Fibroblast of skin of right quadriceps (primary cell): ENCODE data around the gene GSTM2.

Experiments used
- DNase-seq: peaks from one replicate; pipeline ENCODE4 v3.0.0-alpha.2; 2013

Gene GSTM2

DNA sequence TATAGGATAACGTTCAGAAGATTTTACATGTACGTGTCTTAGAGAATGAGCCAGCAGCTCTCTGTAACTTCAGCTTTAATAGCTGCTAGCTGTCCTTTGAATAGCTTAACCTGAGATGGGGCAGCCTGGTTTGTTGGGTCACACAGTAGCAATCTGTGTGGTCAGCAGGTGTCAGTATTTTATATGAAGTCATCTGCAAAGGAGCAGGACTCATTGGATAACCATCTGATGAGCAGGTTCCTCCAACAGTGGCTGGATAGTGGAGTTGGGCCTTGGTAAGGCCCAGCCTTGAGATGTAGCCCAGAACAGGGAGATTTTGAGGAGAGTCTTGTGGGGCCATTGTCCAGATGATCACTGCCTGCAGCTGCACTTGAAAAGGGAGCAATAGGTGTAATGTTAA lies 50.6 kb downstream of the GSTM2 start:
- DNase-seq = no peak

DNA sequence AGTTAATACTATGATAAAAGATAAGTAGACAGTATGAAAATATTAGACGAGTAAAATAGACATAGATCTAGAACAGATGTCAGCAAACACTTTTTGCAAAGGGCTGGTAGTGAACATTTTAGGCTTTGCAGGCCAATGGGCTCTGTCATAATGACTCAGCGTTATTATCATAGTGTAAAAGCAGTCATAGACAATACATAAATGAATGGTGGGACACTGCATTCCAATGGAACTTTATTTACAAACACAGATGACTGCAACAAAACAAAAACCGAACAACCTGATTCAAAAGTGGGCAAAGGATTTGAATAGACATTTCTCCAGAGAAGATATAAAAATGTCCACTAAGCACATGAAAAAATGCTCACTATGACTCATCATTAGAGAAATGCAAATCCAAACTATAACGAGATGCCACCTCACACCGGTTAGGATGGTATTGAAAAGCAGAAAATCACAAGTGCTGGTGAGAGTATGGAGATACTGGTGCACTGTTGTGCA lies 51.5 kb downstream of the GSTM2 start:
- peak; percentile 56 for DNase-seq

DNA sequence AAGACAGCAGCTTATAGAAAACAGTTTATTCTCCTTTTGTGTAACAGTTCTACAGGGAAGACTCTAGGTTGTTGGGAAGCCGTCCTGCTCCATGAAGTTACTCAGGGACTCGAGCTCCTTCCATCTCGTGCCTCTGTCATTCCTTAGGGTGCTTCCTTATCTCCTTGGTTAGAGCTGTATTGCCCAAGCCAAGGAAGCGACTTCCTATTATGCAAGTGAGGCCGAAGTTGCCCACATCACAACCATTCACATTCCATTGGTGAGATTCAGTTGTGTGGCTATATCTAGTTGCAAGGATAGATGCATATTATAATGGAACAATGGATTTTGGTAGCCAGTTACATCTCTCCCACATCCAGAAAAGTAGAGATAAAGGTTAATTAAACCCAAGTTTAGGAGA lies 53.2 kb downstream of the GSTM2 start:
- DNase-seq = peak; percentile 34

DNA sequence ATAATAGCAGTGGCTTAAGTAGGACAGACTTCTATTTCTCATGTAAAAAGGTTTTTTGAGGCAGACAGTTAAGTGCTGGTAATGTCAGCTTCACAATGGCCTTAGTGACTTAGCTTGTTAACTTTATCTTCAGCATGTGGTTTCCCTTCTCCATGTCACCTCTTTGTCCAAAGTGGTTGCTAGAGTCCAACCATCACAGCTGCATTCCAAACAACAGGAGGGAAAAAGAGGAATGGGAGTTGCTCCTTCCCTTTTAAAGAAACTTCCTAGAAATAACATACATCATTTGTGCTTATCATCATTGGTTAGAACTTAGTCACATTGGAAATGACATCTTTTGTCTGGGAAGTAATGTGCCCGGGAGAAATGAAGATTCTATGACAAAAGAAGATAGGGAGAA lies 54.1 kb downstream of the GSTM2 start:
- no peak for DNase-seq

DNA sequence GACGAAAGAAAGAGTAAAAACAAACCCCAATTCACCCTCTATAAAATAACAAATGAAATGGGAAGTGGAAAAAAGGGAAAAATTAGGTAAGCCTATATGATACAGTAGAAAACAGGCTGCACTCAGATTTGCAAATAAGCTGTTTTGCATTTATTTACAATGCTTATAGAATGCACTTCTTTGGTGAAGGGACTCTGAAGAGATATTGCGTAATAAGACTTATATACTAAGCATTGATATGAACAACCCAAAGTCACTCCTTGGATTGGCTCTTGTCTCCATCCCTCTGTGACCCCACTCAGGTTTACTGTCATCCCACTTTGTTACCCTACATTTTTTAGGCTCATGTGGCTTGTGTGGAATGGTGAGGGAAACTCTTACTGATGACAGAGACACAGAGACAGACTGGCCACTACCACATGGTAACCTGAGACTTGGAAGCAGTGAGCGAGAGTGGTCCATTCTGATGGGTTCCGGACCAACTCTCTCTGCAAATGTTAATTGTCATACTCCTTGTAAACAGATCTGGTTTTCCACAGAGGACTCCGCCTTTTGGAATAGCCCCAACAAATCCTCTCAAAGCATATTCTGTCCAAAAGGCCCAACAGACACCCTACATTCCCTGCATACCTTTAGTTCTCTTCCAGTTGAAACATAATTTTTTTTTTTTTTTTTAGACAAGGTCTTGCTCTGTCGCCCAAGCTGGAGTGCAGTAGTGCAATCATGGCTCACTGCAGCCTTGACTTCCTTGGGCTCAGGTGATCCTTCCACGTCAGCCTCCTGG lies 55.2 kb downstream of the GSTM2 start:
- DNase-seq = peak; percentile 53
